ENCODE results near the gene LRRTM3. TPM values are rescaled to one million over a fixed set of nuclear protein-coding genes. Genes with fewer than 3 reads are reported as not detected.
A peak's percentile ranks its signal among the peaks of the same experiment; 100 is the strongest.

LRRTM3 gene
- total RNA-seq: 0.31 TPM

DNA sequence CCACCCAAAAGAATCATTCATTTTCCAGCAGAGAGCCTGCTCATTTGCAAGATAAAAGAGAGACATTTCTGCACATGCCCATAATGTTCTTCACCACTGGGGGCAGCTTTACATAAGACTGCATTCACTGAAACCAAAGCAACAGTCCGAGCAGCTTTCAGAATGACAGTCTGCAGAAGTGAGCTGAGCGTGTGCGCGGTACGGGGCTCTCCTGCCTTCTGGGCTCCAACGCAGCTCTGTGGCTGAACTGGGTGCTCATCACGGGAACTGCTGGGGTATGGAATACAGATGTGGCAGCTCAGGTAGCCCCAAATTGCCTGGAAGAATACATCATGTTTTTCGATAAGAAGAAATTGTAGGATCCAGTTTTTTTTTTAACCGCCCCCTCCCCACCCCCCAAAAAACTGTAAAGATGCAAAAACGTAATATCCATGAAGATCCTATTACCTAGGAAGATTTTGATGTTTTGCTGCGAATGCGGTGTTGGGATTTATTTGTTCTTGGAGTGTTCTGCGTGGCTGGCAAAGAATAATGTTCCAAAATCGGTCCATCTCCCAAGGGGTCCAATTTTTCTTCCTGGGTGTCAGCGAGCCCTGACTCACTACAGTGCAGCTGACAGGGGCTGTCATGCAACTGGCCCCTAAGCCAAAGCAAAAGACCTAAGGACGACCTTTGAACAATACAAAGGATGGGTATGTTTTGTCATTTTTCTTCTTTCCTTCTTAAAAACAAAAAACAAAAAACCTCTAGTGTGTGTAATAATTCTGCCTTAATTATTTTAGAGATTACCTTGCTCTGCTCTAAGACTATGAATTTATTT, at the start of gene LRRTM3:
TSS of gene LRRTM3 (plus strand) at position 141 of the 820 bp plus-strand sequence.
- intact Hi-C loops (cut with DNase I): no loop called here
- peak; percentile 96 for ATAC-seq
- DNase-seq (ENCODE audit: low spot score): peak; percentile 58

DNA sequence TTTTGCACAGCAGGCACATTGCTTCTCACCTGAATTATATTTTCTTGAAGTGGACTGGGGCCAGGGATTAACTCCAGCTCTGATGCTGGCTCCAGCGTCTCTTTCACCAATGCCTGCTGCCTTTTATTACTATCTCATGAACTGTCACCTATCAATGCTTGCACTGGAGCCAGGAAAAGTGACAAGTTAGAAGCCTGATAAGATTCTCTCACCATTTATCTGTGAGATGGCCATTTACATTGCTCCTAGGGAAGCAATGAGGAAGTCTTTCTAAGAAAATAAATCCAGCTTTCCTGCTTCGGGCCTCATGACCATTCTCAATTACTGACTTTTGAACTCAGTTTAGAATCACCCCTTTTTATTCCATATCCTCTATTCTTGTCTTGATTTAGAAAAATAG, 48.5 kb upstream of the LRRTM3 start:
- intact Hi-C loops (cut with DNase I): no loop called here
- DNase-seq (ENCODE audit: low spot score) (no peak), ATAC-seq (no peak)

GRCh38 chr10:66880292-66880691, 45.5 kb upstream of the LRRTM3 start:
- DNase-seq (ENCODE audit: low spot score) (no peak), ATAC-seq (no peak)
- intact Hi-C loops (cut with DNase I): no loop called here

- intact Hi-C loops (cut with DNase I): no loop called here
- DNase-seq (ENCODE audit: low spot score) (no peak), ATAC-seq (no peak)
Observed at GRCh38 chr10:66880826-66881225, 45.0 kb upstream of the LRRTM3 start.

GRCh38 chr10:66881814-66882213, 44.0 kb upstream of the LRRTM3 start:
- no peak for DNase-seq (ENCODE audit: low spot score)
- no peak for ATAC-seq
- intact Hi-C loops (cut with DNase I): no loop called here

- DNase-seq (ENCODE audit: low spot score) (no peak), ATAC-seq (no peak)
- intact Hi-C loops (cut with DNase I): no loop called here
Observed at GRCh38 chr10:66882271-66882670, 43.6 kb upstream of the LRRTM3 start.

DNA sequence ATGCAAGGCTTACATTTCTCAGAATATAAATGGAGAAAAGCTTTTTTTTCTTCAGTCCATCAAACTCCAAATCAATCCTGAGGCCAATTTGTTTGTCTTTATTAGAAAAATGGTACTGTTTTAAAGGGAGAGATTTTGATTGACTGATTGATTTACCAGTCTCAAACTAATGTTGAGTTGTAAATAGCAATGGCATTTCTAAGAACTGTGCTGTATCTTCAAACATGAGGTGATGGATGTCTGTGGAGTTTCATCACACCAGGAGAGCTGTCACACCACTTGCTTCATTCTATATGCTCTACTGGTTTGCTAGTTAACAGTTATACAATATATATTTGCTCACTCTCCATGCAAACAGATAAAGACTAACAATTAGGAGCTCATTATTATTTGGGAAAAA, 39.0 kb upstream of the LRRTM3 start:
- ATAC-seq (no peak), DNase-seq (ENCODE audit: low spot score) (no peak)
- intact Hi-C loops (cut with DNase I): no loop called here

- DNase-seq (ENCODE audit: low spot score): no peak
- intact Hi-C loops (cut with DNase I): no loop called here
- ATAC-seq: no peak
Observed at GRCh38 chr10:66888237-66888636, 37.6 kb upstream of the LRRTM3 start.

GRCh38 chr10:66892871-66893270, 33.0 kb upstream of the LRRTM3 start:
- ATAC-seq: no peak
- DNase-seq (ENCODE audit: low spot score): no peak
- intact Hi-C loops (cut with DNase I): no loop called here

GRCh38 chr10:66910671-66911070, 15.2 kb upstream of the LRRTM3 start:
- ATAC-seq: no peak
- intact Hi-C loops (cut with DNase I): no loop called here

DNA sequence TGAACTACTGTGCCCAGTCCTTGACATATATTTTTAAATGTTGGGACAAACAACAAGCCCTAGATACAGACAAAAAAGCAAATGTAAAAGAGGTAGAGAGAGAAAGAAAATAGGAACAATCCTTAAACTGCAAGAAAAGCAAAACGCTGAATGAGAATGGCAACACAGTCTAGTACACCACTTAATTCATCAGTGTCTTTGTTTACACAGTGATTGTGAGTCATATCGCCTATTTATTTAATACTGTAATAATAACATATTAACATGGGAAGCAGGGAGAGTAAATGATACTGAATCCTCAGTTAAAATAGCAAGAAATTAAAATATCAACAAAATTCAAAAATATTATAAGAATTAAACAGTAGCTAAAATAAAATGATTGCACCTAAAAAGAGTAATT, 9.8 kb upstream of the LRRTM3 start:
- intact Hi-C loops (cut with DNase I): no loop called here
- no peak for ATAC-seq
- no peak for DNase-seq (ENCODE audit: low spot score)

More at GRCh38 chr10:66910671-66911070, 15.2 kb upstream of the LRRTM3 start:
- no peak for DNase-seq (ENCODE audit: low spot score)

DNA sequence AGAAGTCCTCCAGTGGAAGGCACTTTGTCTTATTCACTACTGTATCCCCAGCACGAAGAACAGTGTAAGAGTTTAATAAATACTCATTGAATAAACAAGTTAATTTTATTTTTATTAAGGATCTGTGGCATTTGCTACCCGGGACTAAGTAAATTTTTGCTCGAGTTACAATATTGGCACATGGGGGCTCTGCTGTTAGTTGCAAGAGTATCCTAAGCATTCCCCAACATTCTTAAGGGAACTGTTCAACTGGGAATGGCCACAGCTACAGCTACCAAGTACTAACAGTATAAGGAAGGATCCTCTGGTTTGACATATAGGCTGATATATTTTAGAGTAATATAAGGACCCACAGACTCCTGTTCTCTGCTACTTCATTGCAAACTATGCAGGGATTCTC, 8.7 kb upstream of the LRRTM3 start:
- ATAC-seq: no peak
- intact Hi-C loops (cut with DNase I): no loop called here
- DNase-seq (ENCODE audit: low spot score): no peak

GRCh38 chr10:66919248-66919647, 6.6 kb upstream of the LRRTM3 start:
- no peak for DNase-seq (ENCODE audit: low spot score)
- ATAC-seq: no peak
- intact Hi-C loops (cut with DNase I): no loop called here

DNA sequence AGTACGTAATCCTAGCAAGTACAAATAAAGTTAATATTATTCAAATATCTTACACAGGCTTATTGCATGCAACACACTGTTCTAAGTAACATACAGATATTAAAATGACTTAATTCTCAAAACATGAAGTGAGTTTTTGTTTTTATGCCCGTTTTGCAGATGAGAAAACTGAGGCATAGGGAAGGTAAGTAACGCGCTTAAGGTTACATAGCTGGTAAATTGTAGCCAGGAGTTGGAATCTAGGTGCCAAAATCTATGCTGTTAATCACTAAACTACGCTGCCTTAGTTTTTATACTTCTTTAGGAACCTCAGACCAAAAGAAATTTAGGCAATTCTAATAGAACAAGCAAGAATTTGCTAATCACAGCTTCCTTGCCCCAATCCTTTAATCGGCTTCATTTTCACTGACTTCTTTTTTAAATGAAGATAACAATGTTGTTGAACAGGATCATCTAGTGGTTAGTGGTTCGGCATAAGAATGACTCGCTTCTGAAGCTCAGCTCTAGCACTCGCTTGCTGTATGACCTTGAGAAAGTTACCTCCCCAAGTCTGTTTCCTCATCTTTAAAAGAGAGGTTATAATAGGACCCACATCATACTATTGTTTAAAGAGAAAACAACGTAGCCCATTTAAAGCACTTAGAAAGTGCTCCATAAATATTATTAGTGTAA, 1.0 kb upstream of the LRRTM3 start:
- no peak for ATAC-seq
- intact Hi-C loops (cut with DNase I): no loop called here

DNA sequence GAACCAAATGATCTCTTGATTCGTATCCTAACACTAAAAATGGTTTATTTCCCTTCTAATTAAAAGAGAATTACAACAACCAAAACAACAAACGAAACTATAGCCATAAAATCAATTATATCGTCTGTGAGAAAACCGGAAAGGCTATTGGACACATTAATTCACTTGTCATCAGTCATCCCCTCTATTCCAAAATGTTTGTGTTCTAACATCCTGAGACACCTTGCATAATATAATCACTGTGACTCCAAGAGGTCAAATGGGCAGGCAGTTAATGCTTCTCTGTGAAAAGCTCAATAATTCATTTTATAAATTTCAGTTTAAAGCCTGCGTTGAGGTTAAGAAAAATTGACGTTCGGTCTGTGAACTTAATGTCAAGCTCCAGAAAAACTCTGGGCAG, 463 bp upstream of the LRRTM3 start:
- intact Hi-C loops (cut with DNase I): no loop called here
- DNase-seq (ENCODE audit: low spot score) (no peak), ATAC-seq (no peak)

More for the DNA sequence above, 1.0 kb upstream of the LRRTM3 start:
- DNase-seq (ENCODE audit: low spot score): no peak

DNA sequence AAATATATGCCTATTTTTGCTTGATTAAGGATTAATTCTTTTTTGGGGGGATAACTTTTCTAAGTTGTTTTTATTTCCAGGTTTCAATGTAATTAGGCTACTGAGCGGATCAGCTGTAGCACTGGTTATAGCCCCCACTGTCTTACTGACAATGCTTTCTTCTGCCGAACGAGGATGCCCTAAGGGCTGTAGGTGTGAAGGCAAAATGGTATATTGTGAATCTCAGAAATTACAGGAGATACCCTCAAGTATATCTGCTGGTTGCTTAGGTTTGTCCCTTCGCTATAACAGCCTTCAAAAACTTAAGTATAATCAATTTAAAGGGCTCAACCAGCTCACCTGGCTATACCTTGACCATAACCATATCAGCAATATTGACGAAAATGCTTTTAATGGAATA, 1.0 kb downstream of the LRRTM3 start:
- intact Hi-C loops (cut with DNase I): no loop called here
- ATAC-seq (no peak), DNase-seq (ENCODE audit: low spot score) (no peak)

GRCh38 chr10:66927251-66927935, 1.6 kb downstream of the LRRTM3 start:
- intact Hi-C loops (cut with DNase I): no loop called here
- DNase-seq (ENCODE audit: low spot score) (no peak), ATAC-seq (no peak)

DNA sequence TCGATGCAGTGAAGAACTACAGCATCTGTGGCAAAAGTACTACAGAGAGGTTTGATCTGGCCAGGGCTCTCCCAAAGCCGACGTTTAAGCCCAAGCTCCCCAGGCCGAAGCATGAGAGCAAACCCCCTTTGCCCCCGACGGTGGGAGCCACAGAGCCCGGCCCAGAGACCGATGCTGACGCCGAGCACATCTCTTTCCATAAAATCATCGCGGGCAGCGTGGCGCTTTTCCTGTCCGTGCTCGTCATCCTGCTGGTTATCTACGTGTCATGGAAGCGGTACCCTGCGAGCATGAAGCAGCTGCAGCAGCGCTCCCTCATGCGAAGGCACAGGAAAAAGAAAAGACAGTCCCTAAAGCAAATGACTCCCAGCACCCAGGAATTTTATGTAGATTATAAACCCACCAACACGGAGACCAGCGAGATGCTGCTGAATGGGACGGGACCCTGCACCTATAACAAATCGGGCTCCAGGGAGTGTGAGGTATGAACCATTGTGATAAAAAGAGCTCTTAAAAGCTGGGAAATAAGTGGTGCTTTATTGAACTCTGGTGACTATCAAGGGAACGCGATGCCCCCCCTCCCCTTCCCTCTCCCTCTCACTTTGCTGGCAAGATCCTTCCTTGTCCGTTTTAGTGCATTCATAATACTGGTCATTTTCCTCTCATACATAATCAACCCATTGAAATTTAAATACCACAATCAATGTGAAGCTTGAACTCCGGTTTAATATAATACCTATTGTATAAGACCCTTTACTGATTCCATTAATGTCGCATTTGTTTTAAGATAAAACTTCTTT, 2.3 kb downstream of the LRRTM3 start:
- ATAC-seq: peak; percentile 10
- intact Hi-C loops (cut with DNase I): no loop called here

GRCh38 chr10:66928776-66929175, 2.9 kb downstream of the LRRTM3 start:
- no peak for ATAC-seq
- intact Hi-C loops (cut with DNase I): no loop called here
- DNase-seq (ENCODE audit: low spot score): no peak

More for the DNA sequence above, 2.3 kb downstream of the LRRTM3 start:
- peak; percentile 53 for DNase-seq (ENCODE audit: low spot score)
